Measurements from ENCODE around the gene GPR152. TPM values are rescaled to one million over a fixed set of nuclear protein-coding genes. Genes with fewer than 3 reads are reported as not detected.
"Not testable (repeated sequence)": the region's sequence is repeated elsewhere in the genome, so short reads cannot be mapped to it uniquely, and the experiment has no call there.

The GPR152 gene
- total RNA-seq, 6 experiments from 2014 or later: not detected

- Histone ChIP-seq H3K27me3 (no peaks in the 10 kb centered on the region), H3K36me3 (peaks cover 0 to 15% (median 3%) of the 10 kb centered on the region in 4 donors), H3K27ac (no peak overlapping the region), H3K4me1 (peaks cover 0 to 4% (median 0%) of the 10 kb centered on the region in 4 donors), H3K4me3 (no peak overlapping the region), H3K9me3 (no peaks in the 10 kb centered on the region)
- ATAC-seq (no peak), DNase-seq (peak in 1 of 3 donors; percentile 48)
- TF ChIP-seq, protein P1, sequence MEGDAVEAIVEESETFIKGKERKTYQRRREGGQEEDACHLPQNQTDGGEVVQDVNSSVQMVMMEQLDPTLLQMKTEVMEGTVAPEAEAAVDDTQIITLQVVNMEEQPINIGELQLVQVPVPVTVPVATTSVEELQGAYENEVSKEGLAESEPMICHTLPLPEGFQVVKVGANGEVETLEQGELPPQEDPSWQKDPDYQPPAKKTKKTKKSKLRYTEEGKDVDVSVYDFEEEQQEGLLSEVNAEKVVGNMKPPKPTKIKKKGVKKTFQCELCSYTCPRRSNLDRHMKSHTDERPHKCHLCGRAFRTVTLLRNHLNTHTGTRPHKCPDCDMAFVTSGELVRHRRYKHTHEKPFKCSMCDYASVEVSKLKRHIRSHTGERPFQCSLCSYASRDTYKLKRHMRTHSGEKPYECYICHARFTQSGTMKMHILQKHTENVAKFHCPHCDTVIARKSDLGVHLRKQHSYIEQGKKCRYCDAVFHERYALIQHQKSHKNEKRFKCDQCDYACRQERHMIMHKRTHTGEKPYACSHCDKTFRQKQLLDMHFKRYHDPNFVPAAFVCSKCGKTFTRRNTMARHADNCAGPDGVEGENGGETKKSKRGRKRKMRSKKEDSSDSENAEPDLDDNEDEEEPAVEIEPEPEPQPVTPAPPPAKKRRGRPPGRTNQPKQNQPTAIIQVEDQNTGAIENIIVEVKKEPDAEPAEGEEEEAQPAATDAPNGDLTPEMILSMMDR (IDR thresholded peaks at IDR 0.05): no peak
- TF ChIP-seq POLR2A (IDR thresholded peaks at IDR 0.05): no peak
- WGBS (ENCODE audit: insufficient coverage, low coverage, low lambda C conversion rate, missing lambda C conversion rate): 55% methylated on average over 3 of the region's 25 CpGs
- intact Hi-C loops (cut with DNase I): no loop called here
These were observed 36.8 kb upstream of the GPR152 start for GRCh38 chr11:67489203-67489884.

DNA sequence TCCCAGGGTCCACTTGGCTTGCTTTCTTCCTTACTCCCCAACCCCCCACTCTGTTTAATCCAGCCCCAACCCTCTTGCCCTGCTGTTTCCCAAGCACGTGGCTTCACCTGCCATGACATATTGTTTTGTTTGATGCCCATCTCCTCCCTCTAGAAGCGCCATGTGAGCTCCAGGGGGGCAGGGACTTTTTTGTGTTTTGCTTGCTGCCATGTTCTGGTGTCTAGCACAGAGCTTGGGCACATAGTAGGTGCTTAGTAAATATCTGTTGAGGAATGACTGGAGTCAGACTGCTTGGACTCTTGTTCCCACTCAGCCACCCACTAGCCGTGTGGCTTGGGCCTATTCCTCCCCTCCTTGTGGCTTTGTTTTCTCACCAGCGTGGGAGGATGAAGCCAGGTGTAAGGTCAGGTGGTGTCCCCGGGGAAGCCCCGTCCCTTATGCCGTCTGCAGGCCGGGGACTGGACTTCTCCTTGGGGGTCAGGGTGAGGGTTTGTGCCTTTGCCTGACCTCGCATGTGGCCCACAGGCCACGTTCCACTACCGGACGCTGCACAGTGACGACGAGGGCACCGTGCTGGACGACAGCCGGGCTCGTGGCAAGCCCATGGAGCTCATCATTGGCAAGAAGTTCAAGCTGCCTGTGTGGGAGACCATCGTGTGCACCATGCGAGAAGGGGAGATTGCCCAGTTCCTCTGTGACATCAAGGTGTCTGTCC is 34.1 kb upstream of the GPR152 start:
- H3K4me3 ChIP-seq: no peak overlapping the region
- peak in 1 of 3 donors; percentile 48 for DNase-seq
- ATAC-seq: no peak
- H3K4me1 ChIP-seq: peaks cover 0 to 15% (median 5%) of the 10 kb centered on the region in 4 donors
- TF ChIP-seq POLR2A (IDR thresholded peaks at IDR 0.05): no peak
- TF ChIP-seq, protein P1 (IDR thresholded peaks at IDR 0.05): no peak
- H3K27ac ChIP-seq: no peak overlapping the region
- 82% methylated on average over 7 of the region's 20 CpGs for WGBS (ENCODE audit: insufficient coverage, low coverage, low lambda C conversion rate, missing lambda C conversion rate)
- H3K36me3 ChIP-seq: peaks cover 0 to 6% (median 1%) of the 10 kb centered on the region in 4 donors
- H3K27me3 ChIP-seq: no peaks in the 10 kb centered on the region
- no peaks in the 10 kb centered on the region for H3K9me3 ChIP-seq
- intact Hi-C loops (cut with DNase I): no loop called here

DNA sequence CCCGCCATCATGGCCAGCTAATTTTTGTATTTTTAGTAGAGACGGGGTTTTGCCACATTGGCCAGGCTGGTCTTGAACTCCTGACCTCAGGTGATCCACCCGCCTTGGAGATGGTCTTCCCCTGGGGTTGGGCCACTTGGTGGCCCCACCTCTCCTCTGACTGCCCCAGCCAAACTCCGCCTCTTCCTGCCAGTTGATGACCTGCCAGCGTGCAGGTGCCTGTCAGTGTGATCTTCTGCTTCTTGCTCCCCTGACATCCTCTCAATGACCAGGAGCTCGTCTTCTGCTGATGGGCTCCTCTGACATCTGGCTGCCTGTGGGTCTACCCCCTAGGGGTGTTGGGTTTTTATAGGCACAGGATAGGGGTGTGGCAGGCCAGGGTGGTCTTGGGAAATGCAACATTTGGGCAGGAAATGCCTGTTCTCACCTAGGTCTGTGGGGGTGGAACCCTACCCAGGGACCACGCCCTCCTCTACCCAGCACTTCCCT is 33.4 kb upstream of the GPR152 start:
- WGBS (ENCODE audit: insufficient coverage, low coverage, low lambda C conversion rate, missing lambda C conversion rate): 70% methylated on average over 6 of the region's 7 CpGs
- ATAC-seq: not testable (repeated sequence)
- DNase-seq: peak in 1 of 3 donors; percentile 57

DNA sequence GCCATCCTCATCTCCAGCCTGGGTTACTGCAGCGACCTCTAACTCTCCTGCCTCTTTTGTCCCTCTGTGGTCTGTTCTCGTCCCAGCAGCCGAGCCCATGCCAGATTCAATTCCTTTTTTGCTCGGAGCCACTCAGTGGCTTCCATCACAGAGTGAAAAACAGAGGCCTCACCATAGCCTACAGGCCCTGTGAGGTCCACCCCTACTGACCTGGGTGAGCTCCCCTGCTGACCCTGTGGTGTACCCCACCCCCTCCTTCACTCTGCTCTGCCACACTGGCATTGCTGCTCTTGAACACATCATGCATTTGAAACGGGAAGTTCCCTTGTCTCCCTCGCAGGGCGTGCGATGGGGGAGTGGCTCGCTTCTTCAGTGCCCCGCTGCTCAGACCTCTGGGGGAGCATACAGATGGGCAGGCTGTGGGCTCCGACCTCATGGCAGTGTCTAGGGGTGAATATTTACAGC is 32.4 kb upstream of the GPR152 start:
- Histone ChIP-seq H3K27ac (no peak overlapping the region), H3K4me1 (peaks cover 0 to 15% (median 5%) of the 10 kb centered on the region in 4 donors), H3K27me3 (no peaks in the 10 kb centered on the region), H3K36me3 (peaks cover 0 to 6% (median 0%) of the 10 kb centered on the region in 4 donors), H3K9me3 (no peaks in the 10 kb centered on the region), H3K4me3 (no peak overlapping the region)
- intact Hi-C loops (cut with DNase I): no loop called here
- DNase-seq (peak in 2 of 3 donors; percentile 28 to 50), ATAC-seq (no peak)
- TF ChIP-seq, protein P1 (IDR thresholded peaks at IDR 0.05): no peak
- TF ChIP-seq POLR2A (IDR thresholded peaks at IDR 0.05): no peak
- 83% methylated on average over 6 of the region's 11 CpGs for WGBS (ENCODE audit: insufficient coverage, low coverage, low lambda C conversion rate, missing lambda C conversion rate)

More for the DNA sequence above, 33.4 kb upstream of the GPR152 start:
- intact Hi-C loops (cut with DNase I); H3K4me3 ChIP-seq; H3K27ac ChIP-seq; H3K9me3 ChIP-seq; H3K27me3 ChIP-seq; H3K36me3 ChIP-seq: not testable (repeated sequence)
- H3K4me1 ChIP-seq: peaks cover 0 to 15% (median 5%) of the 10 kb centered on the region in 4 donors

Data from right lobe of liver (tissue), 6 donors.